GM21360 (cell line): Measurements from ENCODE around the gene GOLGA5.
"Not testable (repeated sequence)": the region's sequence is repeated elsewhere in the genome, so short reads cannot be mapped to it uniquely, and the experiment has no call there.

ENCODE experiments used
- ATAC-seq: cut with Tn5 transposase; IDR thresholded peaks from one replicate; pipeline ENCODE4 v1.9.1; 2021; ENCODE audit warnings: mild to moderate bottlenecking, moderate library complexity; ENCODE audit not compliant: unreplicated experiment

GOLGA5 gene

GRCh38 chr14:92819680-92820535 is 25.8 kb downstream of the GOLGA5 start:
- not testable (repeated sequence) for ATAC-seq

GRCh38 chr14:92820536-92820840 is 26.4 kb downstream of the GOLGA5 start:
- not testable (repeated sequence) for ATAC-seq

GRCh38 chr14:92830902-92831301 is 36.8 kb downstream of the GOLGA5 start:
- no peak for ATAC-seq

GRCh38 chr14:92832137-92832700 is 38.1 kb downstream of the GOLGA5 start:
- no peak for ATAC-seq

GRCh38 chr14:92841930-92842329 is 47.8 kb downstream of the GOLGA5 start:
- no peak for ATAC-seq

GRCh38 chr14:92844204-92844603 is 50.1 kb downstream of the GOLGA5 start:
- no peak for ATAC-seq

GRCh38 chr14:92846162-92846897 is 52.2 kb downstream of the GOLGA5 start:
- ATAC-seq, result peak; percentile 79

GRCh38 chr14:92847278-92847677 is 53.2 kb downstream of the GOLGA5 start:
- no peak for ATAC-seq

- no peak for ATAC-seq
Observed at GRCh38 chr14:92847749-92848148, 53.6 kb downstream of the GOLGA5 start.

GRCh38 chr14:92848887-92849286 is 54.8 kb downstream of the GOLGA5 start:
- no peak for ATAC-seq

GRCh38 chr14:92850492-92850891 is 56.4 kb downstream of the GOLGA5 start:
- ATAC-seq, result no peak

- not testable (repeated sequence) for ATAC-seq
Observed at GRCh38 chr14:92853136-92853535, 59.0 kb downstream of the GOLGA5 start.

- ATAC-seq, result no peak
Observed at GRCh38 chr14:92860049-92860840, 66.1 kb downstream of the GOLGA5 start.

- no peak for ATAC-seq
Observed at GRCh38 chr14:92861856-92862745, 68.0 kb downstream of the GOLGA5 start.

- no peak for ATAC-seq
Observed at GRCh38 chr14:92863286-92864080, 69.4 kb downstream of the GOLGA5 start.

GRCh38 chr14:92865674-92866073 is 71.6 kb downstream of the GOLGA5 start:
- ATAC-seq, result no peak

GRCh38 chr14:92866181-92866752 is 72.2 kb downstream of the GOLGA5 start:
- no peak for ATAC-seq

- no peak for ATAC-seq
Observed at GRCh38 chr14:92866901-92867865, 73.1 kb downstream of the GOLGA5 start.
